ENCODE data around the gene CD3E.

- TF ChIP-seq, protein P1, sequence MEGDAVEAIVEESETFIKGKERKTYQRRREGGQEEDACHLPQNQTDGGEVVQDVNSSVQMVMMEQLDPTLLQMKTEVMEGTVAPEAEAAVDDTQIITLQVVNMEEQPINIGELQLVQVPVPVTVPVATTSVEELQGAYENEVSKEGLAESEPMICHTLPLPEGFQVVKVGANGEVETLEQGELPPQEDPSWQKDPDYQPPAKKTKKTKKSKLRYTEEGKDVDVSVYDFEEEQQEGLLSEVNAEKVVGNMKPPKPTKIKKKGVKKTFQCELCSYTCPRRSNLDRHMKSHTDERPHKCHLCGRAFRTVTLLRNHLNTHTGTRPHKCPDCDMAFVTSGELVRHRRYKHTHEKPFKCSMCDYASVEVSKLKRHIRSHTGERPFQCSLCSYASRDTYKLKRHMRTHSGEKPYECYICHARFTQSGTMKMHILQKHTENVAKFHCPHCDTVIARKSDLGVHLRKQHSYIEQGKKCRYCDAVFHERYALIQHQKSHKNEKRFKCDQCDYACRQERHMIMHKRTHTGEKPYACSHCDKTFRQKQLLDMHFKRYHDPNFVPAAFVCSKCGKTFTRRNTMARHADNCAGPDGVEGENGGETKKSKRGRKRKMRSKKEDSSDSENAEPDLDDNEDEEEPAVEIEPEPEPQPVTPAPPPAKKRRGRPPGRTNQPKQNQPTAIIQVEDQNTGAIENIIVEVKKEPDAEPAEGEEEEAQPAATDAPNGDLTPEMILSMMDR (IDR thresholded peaks at IDR 0.05): no peak
- TF ChIP-seq POLR2A (IDR thresholded peaks at IDR 0.05) (no peak), EP300 (IDR thresholded peaks at IDR 0.05) (no peak)
Observed at GRCh38 chr11:118310271-118310670, 5.7 kb downstream of the CD3E start.

Measured in tibial nerve (tissue), 4 donors.